HG03469 (cell line): ENCODE measurements around the gene PUSL1.

Experiments used
- ATAC-seq: cut with Tn5 transposase; IDR thresholded peaks from one replicate; pipeline ENCODE4 v1.9.1; 2021; ENCODE audit warnings: mild to moderate bottlenecking, moderate library complexity, moderate number of reproducible peaks; ENCODE audit not compliant: unreplicated experiment

PUSL1 gene

GRCh38 chr1:1321477-1321876 lies 13.1 kb downstream of the PUSL1 start:
- ATAC-seq, result no peak

- no peak for ATAC-seq
Measured at GRCh38 chr1:1322418-1322817, 14.0 kb downstream of the PUSL1 start.

- no peak for ATAC-seq
Measured at GRCh38 chr1:1322952-1323351, 14.6 kb downstream of the PUSL1 start.

GRCh38 chr1:1324084-1324523 lies 15.7 kb downstream of the PUSL1 start:
- ATAC-seq, result peak; percentile 10

- peak; percentile 46 for ATAC-seq
Measured at GRCh38 chr1:1324524-1325287, 16.3 kb downstream of the PUSL1 start, which contains the start of the genes CPTP and INTS11. Gene CPTP (plus strand): TSS chr1:1324802. CDS start chr1:1326911, 2,109 bp downstream. Gene INTS11 (minus strand): TSS chr1:1324660. CDS start chr1:1324608, 52 bp downstream.

GRCh38 chr1:1325288-1326074 lies 17.1 kb downstream of the PUSL1 start:
- no peak for ATAC-seq

- ATAC-seq, result no peak
Measured at GRCh38 chr1:1326075-1326605, 17.7 kb downstream of the PUSL1 start.

- no peak for ATAC-seq
Measured at GRCh38 chr1:1327291-1327690, 18.9 kb downstream of the PUSL1 start.

GRCh38 chr1:1328254-1328653 lies 19.9 kb downstream of the PUSL1 start:
- no peak for ATAC-seq

- no peak for ATAC-seq
Measured at GRCh38 chr1:1329304-1330210, 21.2 kb downstream of the PUSL1 start.

- ATAC-seq, result no peak
Measured at GRCh38 chr1:1330366-1331067, 22.1 kb downstream of the PUSL1 start.

- ATAC-seq, result no peak
Measured at GRCh38 chr1:1331068-1331965, 22.9 kb downstream of the PUSL1 start, which contains the start of gene TAS1R3. Gene TAS1R3 (plus strand): TSS chr1:1331280. CDS start chr1:1331346, 66 bp downstream.

- no peak for ATAC-seq
Measured at GRCh38 chr1:1332031-1332755, 23.8 kb downstream of the PUSL1 start.

GRCh38 chr1:1332774-1333480 lies 24.5 kb downstream of the PUSL1 start:
- no peak for ATAC-seq

- no peak for ATAC-seq
Measured at GRCh38 chr1:1333551-1334241, 25.3 kb downstream of the PUSL1 start.

- ATAC-seq, result no peak
Measured at GRCh38 chr1:1334835-1335234, 26.4 kb downstream of the PUSL1 start.

- ATAC-seq, result no peak
Measured at GRCh38 chr1:1335283-1335682, 26.9 kb downstream of the PUSL1 start.
